Endothelial cell (in vitro differentiated cells): ENCODE data around the gene KCTD2. TPM values are rescaled to one million over a fixed set of nuclear protein-coding genes. Genes with fewer than 3 reads are reported as not detected.

ENCODE experiments used
- DNase-seq: peaks from one replicate; pipeline ENCODE4 v3.0.0; 2021; ENCODE audit warnings: low spot score
- H3K27ac Mint-ChIP-seq: one replicate; pipeline ENCODE4 v1.8.0; 2021; ENCODE audit warnings: mixed read lengths, inconsistent platforms; ENCODE audit not compliant: unreplicated experiment
- H3K27me3 Mint-ChIP-seq: one replicate; pipeline ENCODE4 v1.8.0; 2021; ENCODE audit warnings: mild to moderate bottlenecking, moderate library complexity, mixed read lengths, inconsistent platforms; ENCODE audit not compliant: unreplicated experiment
- H3K36me3 Mint-ChIP-seq: one replicate; pipeline ENCODE4 v1.8.0; 2021; ENCODE audit warnings: mild to moderate bottlenecking, low read depth, mixed read lengths, inconsistent platforms; ENCODE audit not compliant: unreplicated experiment
- H3K4me1 Mint-ChIP-seq: one replicate; pipeline ENCODE4 v1.8.0; 2021; ENCODE audit warnings: mild to moderate bottlenecking, mixed read lengths, inconsistent platforms; ENCODE audit not compliant: unreplicated experiment
- H3K4me3 Mint-ChIP-seq: one replicate; pipeline ENCODE4 v1.8.0; 2021; ENCODE audit warnings: mild to moderate bottlenecking, mixed read lengths, inconsistent platforms; ENCODE audit not compliant: unreplicated experiment
- H3K9me3 Mint-ChIP-seq: one replicate; pipeline ENCODE4 v1.8.0; 2021; ENCODE audit warnings: mixed read lengths, inconsistent platforms; ENCODE audit not compliant: unreplicated experiment
- CTCF ChIP-seq: fragments of 200-600 bp; sonication (generic); IDR thresholded peaks from one replicate; pipeline ENCODE4 v1.5.0; 2021; ENCODE audit warnings: antibody characterized with exemption; ENCODE audit not compliant: unreplicated experiment
- total RNA-seq: library from RNA; stranded (reverse); fragmentation: NEBNext Ultra II Directional; extraction: Animal tissue kit (Norgen Biotek cat#: 25700); gene quantifications from one replicate; pipeline ENCODE4 v1.2.1, GENCODE V29; 2021; ENCODE audit not compliant: unreplicated experiment

KCTD2 gene
- total RNA-seq, 1 donor from 2014 or later, result 33.5 TPM

- Mint-ChIP-seq H3K4me1 (peaks cover 29% of the 10 kb centered on the region), H3K27ac (no peak overlapping the region), H3K4me3 (no peak overlapping the region), H3K9me3 (no peaks in the 10 kb centered on the region), H3K27me3 (peaks cover 7% of the 10 kb centered on the region), H3K36me3 (no peaks in the 10 kb centered on the region)
- TF ChIP-seq CTCF, result no peak
- no peak for DNase-seq
Observed at GRCh38 chr17:75084039-75084660, 37.1 kb downstream of the KCTD2 start.

- no peak for DNase-seq
- peaks cover 3% of the 10 kb centered on the region for H3K36me3 Mint-ChIP-seq
- no peaks in the 10 kb centered on the region for H3K9me3 Mint-ChIP-seq
- peak overlapping the region; percentile 87 for H3K27ac Mint-ChIP-seq
- peaks cover 15% of the 10 kb centered on the region for H3K27me3 Mint-ChIP-seq
- no peak for TF ChIP-seq CTCF
- peaks cover 53% of the 10 kb centered on the region for H3K4me1 Mint-ChIP-seq
- H3K4me3 Mint-ChIP-seq, result peak overlapping the region; percentile 81
Observed at GRCh38 chr17:75086496-75087181, 39.6 kb downstream of the KCTD2 start.

- H3K9me3 Mint-ChIP-seq, result no peaks in the 10 kb centered on the region
- H3K36me3 Mint-ChIP-seq, result peaks cover 8% of the 10 kb centered on the region
- no peak for TF ChIP-seq CTCF
- H3K27me3 Mint-ChIP-seq, result peaks cover 20% of the 10 kb centered on the region
- peak overlapping the region; percentile 80 for H3K4me3 Mint-ChIP-seq
- H3K4me1 Mint-ChIP-seq, result peaks cover 58% of the 10 kb centered on the region
- DNase-seq, result no peak
- H3K27ac Mint-ChIP-seq, result peak overlapping the region; percentile 87
Observed at GRCh38 chr17:75087182-75087557, 40.1 kb downstream of the KCTD2 start.

- peaks cover 60% of the 10 kb centered on the region for H3K4me1 Mint-ChIP-seq
Observed at GRCh38 chr17:75087558-75088453, 40.8 kb downstream of the KCTD2 start, which contains the start of gene SLC16A5. TSS of gene SLC16A5 (plus strand) at chr17:75087954. CDS start at chr17:75093637, 5,683 bp downstream.

More at GRCh38 chr17:75087558-75088453, 40.8 kb downstream of the KCTD2 start, which contains the start of gene SLC16A5:
- peak; percentile 96 for DNase-seq
- Mint-ChIP-seq H3K27me3 (peaks cover 22% of the 10 kb centered on the region), H3K27ac (peak within 1 kb of the TSS; percentile 87), H3K4me3 (peak within 1 kb of the TSS; percentile 87), H3K9me3 (no peaks in the 10 kb centered on the region), H3K36me3 (peaks cover 14% of the 10 kb centered on the region)
- TF ChIP-seq CTCF, result no peak
